Hepatocyte (in vitro differentiated cells): ENCODE measurements around the gene WDFY2. TPM values are rescaled to one million over a fixed set of nuclear protein-coding genes. Genes with fewer than 3 reads are reported as not detected.
"Not testable (repeated sequence)": the region's sequence is repeated elsewhere in the genome, so short reads cannot be mapped to it uniquely, and the experiment has no call there.

Source experiments
- DNase-seq: peaks from one replicate; pipeline ENCODE4 v3.0.0-alpha.2; 2016; ENCODE audit warnings: low spot score
- H2AFZ ChIP-seq: fragments of 200-600 bp; sonication (generic); 2 replicates; pipeline ENCODE4 v1.6.0; 2016; ENCODE audit warnings: antibody characterized with exemption, mild to moderate bottlenecking
- H3K27ac ChIP-seq: fragments of 200-600 bp; sonication (generic); 2 replicates; pipeline ENCODE4 v1.5.1; 2016; ENCODE audit warnings: mild to moderate bottlenecking
- H3K27me3 ChIP-seq: fragments of 200-600 bp; sonication (generic); 2 replicates; pipeline ENCODE4 v1.6.1; 2016
- H3K36me3 ChIP-seq: fragments of 200-600 bp; sonication (generic); replicated peaks from 2 replicates; pipeline ENCODE4 v1.5.1; 2016; ENCODE audit warnings: low read depth; ENCODE audit not compliant: insufficient read depth
- H3K4me1 ChIP-seq: fragments of 200-600 bp; sonication (generic); 2 replicates; pipeline ENCODE4 v1.5.1; 2016; ENCODE audit warnings: mild to moderate bottlenecking, moderate library complexity; ENCODE audit not compliant: insufficient read depth
- H3K4me2 ChIP-seq: fragments of 200-600 bp; sonication (generic); 2 replicates; pipeline ENCODE4 v1.6.0; 2016
- H3K4me3 ChIP-seq: fragments of 200-600 bp; sonication (generic); 2 replicates; pipeline ENCODE4 v1.5.1; 2016; ENCODE audit warnings: mild to moderate bottlenecking
- H3K79me2 ChIP-seq: fragments of 200-600 bp; sonication (generic); 2 replicates; pipeline ENCODE4 v1.6.0; 2017; ENCODE audit warnings: mild to moderate bottlenecking
- H3K9me2 ChIP-seq: fragments of 200-600 bp; sonication (generic); replicated peaks from 2 replicates; pipeline ENCODE4 v1.6.0; 2017; ENCODE audit warnings: mild to moderate bottlenecking; ENCODE audit not compliant: insufficient read depth
- H3K9me3 ChIP-seq: fragments of 200-600 bp; sonication (generic); 2 replicates; pipeline ENCODE4 v1.5.1; 2016; ENCODE audit warnings: low read depth, mild to moderate bottlenecking
- H4K20me1 ChIP-seq: fragments of 200-600 bp; sonication (generic); 2 replicates; pipeline ENCODE4 v1.6.0; 2016; ENCODE audit warnings: mild to moderate bottlenecking; ENCODE audit not compliant: insufficient read depth, poor library complexity, severe bottlenecking
- CTCF ChIP-seq: fragments of 200-600 bp; sonication (generic); IDR thresholded peaks from 2 replicates; pipeline ENCODE4 v1.5.1; 2016; ENCODE audit warnings: antibody characterized with exemption, mild to moderate bottlenecking; ENCODE audit not compliant: poor library complexity
- EZH2 ChIP-seq: fragments of 200-600 bp; sonication (generic); IDR thresholded peaks from 2 replicates; pipeline ENCODE4 v1.6.1; 2016; ENCODE audit warnings: antibody characterized with exemption, mild to moderate bottlenecking, borderline replicate concordance
- EZH2phosphoT487 ChIP-seq: fragments of 200-600 bp; sonication (generic); IDR thresholded peaks from one replicate; pipeline ENCODE4 v1.6.1; 2018; ENCODE audit warnings: antibody characterized with exemption, mild to moderate bottlenecking, low read depth, moderate library complexity; ENCODE audit not compliant: unreplicated experiment, severe bottlenecking
- WGBS: methylation state at CpG from one replicate; pipeline ENCODE4 v1.1.6; 2016; ENCODE audit warnings: low lambda C conversion rate; ENCODE audit errors: missing lambda C conversion rate; 5-methylcytosine and 5-hydroxymethylcytosine counted together
- polyA plus RNA-seq: library from polyadenylated mRNA; unstranded; fragments of >200 nt; fragmentation: Nextera tagmentation; extraction: Ambion mirVana; gene quantifications from 2 replicates; pipeline ENCODE4 v1.2.1, GENCODE V29; 2016
- total RNA-seq: library from RNA; depleted of rRNA; stranded (reverse); fragments of >200 nt; gene quantifications from 2 replicates; pipeline ENCODE4 v1.2.3, GENCODE V29; 2014

The WDFY2 gene
- total and polyA plus RNA-seq, 2 experiments from 2014 or later = 9.0 to 9.1 TPM

- Histone ChIP-seq H3K36me3 (no peaks in the 10 kb centered on the region), H2AFZ (no peak overlapping the region), H3K4me3 (no peak overlapping the region), H3K79me2 (peaks cover 26% of the 10 kb centered on the region), H3K27ac (peak overlapping the region; percentile 81), H3K9me2 (no peaks in the 10 kb centered on the region), H4K20me1 (no peaks in the 10 kb centered on the region), H3K27me3 (no peaks in the 10 kb centered on the region), H3K4me2 (no peak overlapping the region), H3K9me3 (no peaks in the 10 kb centered on the region), H3K4me1 (peaks cover 45% of the 10 kb centered on the region)
- 53% methylated on average over 4 of the region's 4 CpGs for WGBS
- TF ChIP-seq CTCF (no peak), EZH2 (no peak), EZH2phosphoT487 (no peak)
- DNase-seq = no peak
Observed at GRCh38 chr13:51637852-51638215, 53.6 kb downstream of the WDFY2 start.

- Histone ChIP-seq H2AFZ (no peak overlapping the region), H3K36me3 (no peaks in the 10 kb centered on the region), H3K9me2 (no peaks in the 10 kb centered on the region), H3K4me3 (no peak overlapping the region), H3K4me1 (peaks cover 42% of the 10 kb centered on the region), H3K27me3 (no peaks in the 10 kb centered on the region), H3K79me2 (peaks cover 29% of the 10 kb centered on the region), H4K20me1 (no peaks in the 10 kb centered on the region), H3K27ac (peak overlapping the region; percentile 81), H3K4me2 (peak overlapping the region; percentile 37), H3K9me3 (no peaks in the 10 kb centered on the region)
- 60% methylated on average over 7 of the region's 7 CpGs for WGBS
- DNase-seq = no peak
- TF ChIP-seq EZH2phosphoT487 (no peak), EZH2 (no peak), CTCF (no peak)
Observed at GRCh38 chr13:51638216-51638871, 54.1 kb downstream of the WDFY2 start.

GRCh38 chr13:51639171-51639570, 54.9 kb downstream of the WDFY2 start:
- DNase-seq = no peak
- no peaks in the 10 kb centered on the region for H3K9me3 ChIP-seq
- 79% methylated on average over 1 of the region's 1 CpG for WGBS
- no peaks in the 10 kb centered on the region for H4K20me1 ChIP-seq
- H3K27ac ChIP-seq = no peak overlapping the region
- no peaks in the 10 kb centered on the region for H3K36me3 ChIP-seq
- TF ChIP-seq EZH2phosphoT487 (no peak), EZH2 (no peak)
- H3K9me2 ChIP-seq = no peaks in the 10 kb centered on the region
- H2AFZ ChIP-seq = no peak overlapping the region
- peak overlapping the region; percentile 37 for H3K4me2 ChIP-seq
- no peak overlapping the region for H3K4me3 ChIP-seq
- peaks cover 32% of the 10 kb centered on the region for H3K79me2 ChIP-seq
- peaks cover 43% of the 10 kb centered on the region for H3K4me1 ChIP-seq
- H3K27me3 ChIP-seq = no peaks in the 10 kb centered on the region

- H3K4me3 ChIP-seq, DNase-seq, H3K27me3 ChIP-seq, H3K9me2 ChIP-seq, H3K4me2 ChIP-seq, H2AFZ ChIP-seq, H3K36me3 ChIP-seq, H3K27ac ChIP-seq, H3K9me3 ChIP-seq, H4K20me1 ChIP-seq: not testable (repeated sequence)
- WGBS = 98% methylated on average over 5 of the region's 5 CpGs
- Histone ChIP-seq H3K4me1 (peaks cover 44% of the 10 kb centered on the region), H3K79me2 (peaks cover 35% of the 10 kb centered on the region)
Observed at GRCh38 chr13:51640696-51641095, 56.4 kb downstream of the WDFY2 start.
